SU-DHL-6 (cell line): ENCODE results near the gene C20orf204.

Experiments
- EZH2phosphoT487 ChIP-seq: fragments of 200-600 bp; sonication (generic), shearing (Covaris generic); conservative IDR thresholded peaks from 2 replicates; pipeline ENCODE4 v1.6.1; 2018; ENCODE audit warnings: mild to moderate bottlenecking, antibody characterized with exemption, low read length, moderate library complexity, mixed read lengths
- TF ChIP-seq, protein P1 (sequence below): fragments of 200-600 bp; sonication (generic); IDR thresholded peaks from one replicate; pipeline ENCODE4 v1.5.1; 2017; ENCODE audit warnings: antibody characterized with exemption, mild to moderate bottlenecking, low read length, moderate library complexity; ENCODE audit not compliant: insufficient read depth, poor library complexity, severe bottlenecking

DNA sequence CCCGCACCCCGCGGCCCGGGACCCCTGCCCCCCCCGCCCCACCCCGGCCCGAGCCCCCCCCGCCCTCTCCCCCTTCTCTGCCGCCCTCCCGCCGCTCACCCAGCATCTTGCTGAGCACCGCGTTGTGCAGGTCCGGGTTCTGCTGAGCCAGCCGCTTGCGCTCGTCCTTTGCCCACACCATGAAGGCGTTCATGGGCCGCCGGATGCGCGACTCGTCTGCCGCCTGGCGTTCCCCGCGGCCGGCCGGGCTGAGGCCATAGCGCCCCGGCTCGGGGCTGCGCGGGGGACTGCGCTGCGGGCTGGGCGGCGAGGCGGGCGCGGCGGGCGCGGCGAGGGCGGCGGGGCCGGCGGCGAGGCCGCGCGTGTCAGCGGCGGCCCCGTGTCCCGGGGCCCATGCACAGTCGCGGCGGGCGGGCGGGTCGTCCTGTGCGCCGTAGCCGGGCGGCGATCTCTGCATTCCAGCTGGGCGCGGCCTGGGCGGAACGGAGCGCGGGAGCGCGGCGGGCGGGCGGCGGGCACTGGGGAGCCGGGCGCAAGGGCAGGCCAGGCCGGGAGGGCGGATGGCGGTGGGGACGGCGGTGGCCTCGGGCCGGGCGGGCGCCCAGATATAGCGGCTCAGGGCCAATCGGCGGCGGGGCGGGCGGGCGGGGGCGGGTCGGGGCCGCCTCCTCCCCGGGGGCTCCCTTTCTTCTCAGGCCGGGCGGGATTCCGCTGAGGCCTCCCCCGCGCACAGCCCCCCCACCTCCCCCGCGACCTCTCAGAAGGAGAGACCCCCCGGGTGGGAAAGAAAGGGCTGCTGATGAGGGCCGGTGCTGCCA lies 13.3 kb downstream of the C20orf204 start, which contains the start of gene SOX18:
- TF ChIP-seq, protein P1, sequence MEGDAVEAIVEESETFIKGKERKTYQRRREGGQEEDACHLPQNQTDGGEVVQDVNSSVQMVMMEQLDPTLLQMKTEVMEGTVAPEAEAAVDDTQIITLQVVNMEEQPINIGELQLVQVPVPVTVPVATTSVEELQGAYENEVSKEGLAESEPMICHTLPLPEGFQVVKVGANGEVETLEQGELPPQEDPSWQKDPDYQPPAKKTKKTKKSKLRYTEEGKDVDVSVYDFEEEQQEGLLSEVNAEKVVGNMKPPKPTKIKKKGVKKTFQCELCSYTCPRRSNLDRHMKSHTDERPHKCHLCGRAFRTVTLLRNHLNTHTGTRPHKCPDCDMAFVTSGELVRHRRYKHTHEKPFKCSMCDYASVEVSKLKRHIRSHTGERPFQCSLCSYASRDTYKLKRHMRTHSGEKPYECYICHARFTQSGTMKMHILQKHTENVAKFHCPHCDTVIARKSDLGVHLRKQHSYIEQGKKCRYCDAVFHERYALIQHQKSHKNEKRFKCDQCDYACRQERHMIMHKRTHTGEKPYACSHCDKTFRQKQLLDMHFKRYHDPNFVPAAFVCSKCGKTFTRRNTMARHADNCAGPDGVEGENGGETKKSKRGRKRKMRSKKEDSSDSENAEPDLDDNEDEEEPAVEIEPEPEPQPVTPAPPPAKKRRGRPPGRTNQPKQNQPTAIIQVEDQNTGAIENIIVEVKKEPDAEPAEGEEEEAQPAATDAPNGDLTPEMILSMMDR: no peak
- no peak for TF ChIP-seq EZH2phosphoT487
